Retinal pigment epithelial cell (primary cell): Measurements from ENCODE around the gene PIK3R5.

Experiments
- DNase-seq: peaks from one replicate; pipeline ENCODE4 v3.0.0-alpha.2; 2010; ENCODE audit warnings: low read depth
- H3K4me3 ChIP-seq: 2 replicates; pipeline ENCODE4 v1.5.1; 2011; ENCODE audit warnings: mild to moderate bottlenecking, low read length, control low read depth, moderate library complexity
- CTCF ChIP-seq: conservative IDR thresholded peaks from 2 replicates; pipeline ENCODE4 v1.5.1; 2011; ENCODE audit warnings: low read depth, low read length, control low read depth, inconsistent platforms

Gene PIK3R5

GRCh38 chr17:8830141-8830540 is 135.4 kb downstream of the PIK3R5 start:
- no peak for TF ChIP-seq CTCF
- no peak overlapping the region for H3K4me3 ChIP-seq

GRCh38 chr17:8829036-8829941 is 136.2 kb downstream of the PIK3R5 start:
- no peak for TF ChIP-seq CTCF
- DNase-seq = no peak
- H3K4me3 ChIP-seq = no peak overlapping the region

More at GRCh38 chr17:8830141-8830540, 135.4 kb downstream of the PIK3R5 start:
- DNase-seq = no peak
